Measurements from ENCODE around the gene FHIT.

GRCh38 chr3:60444898-60445437 lies 806.3 kb downstream of the FHIT start:
- TF ChIP-seq SMC3 (IDR thresholded peaks at IDR 0.05; ENCODE audit: low read depth, low read length) (no peak), CTCF (conservative IDR thresholded peaks at IDR 0.05; ENCODE audit: low read depth, low read length) (no peak), POLR2A (IDR thresholded peaks at IDR 0.05; ENCODE audit: low read depth, low read length) (no peak), BHLHE40 (IDR thresholded peaks at IDR 0.05; ENCODE audit: low read depth, low read length) (no peak), RAD21 (IDR thresholded peaks at IDR 0.05; ENCODE audit: low read length) (no peak), USF2 (IDR thresholded peaks at IDR 0.05; ENCODE audit: low read depth, low read length) (no peak), RFX5 (IDR thresholded peaks at IDR 0.05; ENCODE audit: low read depth, low read length) (no peak)
